Prostate gland (tissue), 2 donors: ENCODE results near the gene LINGO1. TPM values are rescaled to one million over a fixed set of nuclear protein-coding genes. Genes with fewer than 3 reads are reported as not detected.

ENCODE experiments used
- DNase-seq: peaks from one replicate; pipeline ENCODE4 v3.0.0-alpha.2; 2019; ENCODE audit warnings: low spot score
- H3K27ac ChIP-seq, 2 donors: fragments of 200-600 bp; sonication (generic); 2 replicates each; pipeline ENCODE4 v1.5.1; 2017 to 2019
- H3K27me3 ChIP-seq: fragments of 200-600 bp; sonication (generic); replicated peaks from 2 replicates; pipeline ENCODE4 v1.5.1; 2019; ENCODE audit not compliant: insufficient read depth
- H3K36me3 ChIP-seq, 2 donors: fragments of 200-600 bp; sonication (generic); 1 replicate in 1 of 2; 2 replicates in 1 of 2; pipeline versions ENCODE4 v1.5.1 to v1.8.1; 2017 to 2019
- H3K4me1 ChIP-seq: fragments of 200-600 bp; sonication (generic); replicated peaks from 2 replicates; pipeline ENCODE4 v1.5.1; 2019
- H3K4me3 ChIP-seq, 2 donors: fragments of 200-600 bp; sonication (generic); 2 replicates each; pipeline ENCODE4 v1.5.1; 2017 to 2019
- H3K9me3 ChIP-seq: fragments of 200-600 bp; sonication (generic); 2 replicates; pipeline ENCODE4 v1.5.1; 2017
- POLR2A ChIP-seq: fragments of 450-650 bp; IDR thresholded peaks from one replicate; pipeline ENCODE4 v1.6.1; 2016; ENCODE audit warnings: antibody characterized with exemption, mild to moderate bottlenecking
- POLR2AphosphoS5 ChIP-seq: sonication (generic); formaldehyde crosslinking; IDR thresholded peaks from one replicate; pipeline ENCODE4 v1.6.1; 2017; ENCODE audit warnings: antibody characterized with exemption
- WGBS: methylation state at CpG from one replicate; pipeline ENCODE4 v1.1.5; 2018; 5-methylcytosine and 5-hydroxymethylcytosine counted together
- intact Hi-C: fragments of 100-400 bp; cut with DNase I; formaldehyde crosslinking; loops from one replicate; pipeline ENCODE4 v1.14.2; 2022
- total RNA-seq, 2 donors: library from RNA; depleted of rRNA; stranded (reverse); fragments of >200 nt; gene quantifications; one replicate each; pipeline ENCODE4 v1.1.0, GENCODE V29; 2016
- TF ChIP-seq, protein P1 (sequence below), 4 experiments: fragments of 200-600 bp in 2 of 4; fragments of 450-650 bp in 2 of 4; sonication (generic) in 2 of 4; IDR thresholded peaks; 1 replicate in 3 of 4; 2 replicates in 1 of 4; pipeline ENCODE4 v1.5.1; 2016 to 2019; ENCODE audit warnings: antibody characterized with exemption in 4 of 4, mild to moderate bottlenecking in 2 of 4, moderate library complexity in 2 of 4

LINGO1 gene
- total RNA-seq, 2 donors from 2014 or later, result 2.9 to 10.2 TPM

DNA sequence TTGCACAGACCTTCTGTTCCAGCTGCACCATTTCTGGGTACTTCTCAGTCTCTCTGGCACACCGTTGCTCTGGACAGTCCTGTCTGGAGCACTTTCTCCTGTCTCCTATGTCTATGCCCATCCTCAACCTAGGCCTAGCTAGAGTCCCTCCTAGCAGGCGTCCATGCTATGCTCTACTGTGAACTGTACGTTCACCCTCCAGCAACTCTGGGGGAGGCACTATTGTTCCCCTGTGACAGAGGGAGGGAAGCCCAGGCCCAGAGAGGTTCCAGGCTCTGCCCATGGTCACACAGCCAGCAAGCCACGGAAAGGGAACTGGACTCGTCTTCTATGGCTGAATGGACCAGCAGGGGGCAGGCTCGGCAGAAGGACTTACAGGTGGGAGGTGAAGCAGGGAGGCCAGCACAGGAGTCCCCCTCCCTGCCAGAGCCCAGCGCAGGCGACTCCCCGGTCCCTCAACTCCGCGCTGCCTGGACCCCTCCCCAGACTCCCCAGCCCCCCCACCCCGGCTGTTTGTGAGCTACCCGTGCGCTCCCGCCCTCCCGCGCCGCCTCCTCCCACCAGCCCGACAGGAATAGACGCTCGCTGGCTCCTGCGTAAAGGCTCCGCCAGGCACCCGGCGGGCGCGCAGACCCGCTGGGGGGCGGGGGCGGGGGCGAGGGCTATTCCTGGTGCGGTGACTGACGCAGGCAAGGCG, 1.7 kb upstream of the LINGO1 start:
- intact Hi-C loops, result no loop called here
- Histone ChIP-seq H3K27me3 (peaks cover 14% of the 10 kb centered on the region), H3K36me3 (no peaks in the 10 kb centered on the region), H3K4me1 (peaks cover 3% of the 10 kb centered on the region), H3K4me3 (no peak overlapping the region), H3K9me3 (no peaks in the 10 kb centered on the region), H3K27ac (no peak overlapping the region)
- TF ChIP-seq POLR2A (no peak), POLR2AphosphoS5 (no peak)
- TF ChIP-seq, protein P1, sequence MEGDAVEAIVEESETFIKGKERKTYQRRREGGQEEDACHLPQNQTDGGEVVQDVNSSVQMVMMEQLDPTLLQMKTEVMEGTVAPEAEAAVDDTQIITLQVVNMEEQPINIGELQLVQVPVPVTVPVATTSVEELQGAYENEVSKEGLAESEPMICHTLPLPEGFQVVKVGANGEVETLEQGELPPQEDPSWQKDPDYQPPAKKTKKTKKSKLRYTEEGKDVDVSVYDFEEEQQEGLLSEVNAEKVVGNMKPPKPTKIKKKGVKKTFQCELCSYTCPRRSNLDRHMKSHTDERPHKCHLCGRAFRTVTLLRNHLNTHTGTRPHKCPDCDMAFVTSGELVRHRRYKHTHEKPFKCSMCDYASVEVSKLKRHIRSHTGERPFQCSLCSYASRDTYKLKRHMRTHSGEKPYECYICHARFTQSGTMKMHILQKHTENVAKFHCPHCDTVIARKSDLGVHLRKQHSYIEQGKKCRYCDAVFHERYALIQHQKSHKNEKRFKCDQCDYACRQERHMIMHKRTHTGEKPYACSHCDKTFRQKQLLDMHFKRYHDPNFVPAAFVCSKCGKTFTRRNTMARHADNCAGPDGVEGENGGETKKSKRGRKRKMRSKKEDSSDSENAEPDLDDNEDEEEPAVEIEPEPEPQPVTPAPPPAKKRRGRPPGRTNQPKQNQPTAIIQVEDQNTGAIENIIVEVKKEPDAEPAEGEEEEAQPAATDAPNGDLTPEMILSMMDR (IDR thresholded peaks at IDR 0.05), result peak in 3 of 4 experiments; percentile 25 to 38 (median 32)
- DNase-seq, result peak; percentile 48
- WGBS, result 9% methylated on average over 33 of the region's 34 CpGs

DNA sequence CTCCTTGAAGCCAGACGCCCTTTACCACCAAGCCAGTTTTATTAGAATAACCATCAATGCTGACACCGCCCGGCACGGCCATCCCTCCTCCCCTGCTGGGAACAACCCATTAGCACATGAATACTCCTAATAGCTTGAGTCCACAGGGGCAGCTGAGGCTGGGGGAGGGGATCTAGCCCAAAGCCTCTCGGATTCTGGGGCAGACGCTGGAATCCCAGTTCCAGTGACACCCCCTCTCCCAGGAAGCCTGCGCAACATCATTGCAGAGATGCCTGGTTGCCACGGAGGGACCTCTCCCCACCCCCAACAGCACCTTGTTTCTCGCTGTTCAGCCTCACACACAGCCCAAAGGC, 1.2 kb upstream of the LINGO1 start:
- WGBS, result 17% methylated on average over 9 of the region's 9 CpGs
- TF ChIP-seq POLR2AphosphoS5 (no peak), POLR2A (no peak)
- TF ChIP-seq, protein P1 (IDR thresholded peaks at IDR 0.05), result no peak
- H3K4me3 ChIP-seq, result no peak overlapping the region

DNA sequence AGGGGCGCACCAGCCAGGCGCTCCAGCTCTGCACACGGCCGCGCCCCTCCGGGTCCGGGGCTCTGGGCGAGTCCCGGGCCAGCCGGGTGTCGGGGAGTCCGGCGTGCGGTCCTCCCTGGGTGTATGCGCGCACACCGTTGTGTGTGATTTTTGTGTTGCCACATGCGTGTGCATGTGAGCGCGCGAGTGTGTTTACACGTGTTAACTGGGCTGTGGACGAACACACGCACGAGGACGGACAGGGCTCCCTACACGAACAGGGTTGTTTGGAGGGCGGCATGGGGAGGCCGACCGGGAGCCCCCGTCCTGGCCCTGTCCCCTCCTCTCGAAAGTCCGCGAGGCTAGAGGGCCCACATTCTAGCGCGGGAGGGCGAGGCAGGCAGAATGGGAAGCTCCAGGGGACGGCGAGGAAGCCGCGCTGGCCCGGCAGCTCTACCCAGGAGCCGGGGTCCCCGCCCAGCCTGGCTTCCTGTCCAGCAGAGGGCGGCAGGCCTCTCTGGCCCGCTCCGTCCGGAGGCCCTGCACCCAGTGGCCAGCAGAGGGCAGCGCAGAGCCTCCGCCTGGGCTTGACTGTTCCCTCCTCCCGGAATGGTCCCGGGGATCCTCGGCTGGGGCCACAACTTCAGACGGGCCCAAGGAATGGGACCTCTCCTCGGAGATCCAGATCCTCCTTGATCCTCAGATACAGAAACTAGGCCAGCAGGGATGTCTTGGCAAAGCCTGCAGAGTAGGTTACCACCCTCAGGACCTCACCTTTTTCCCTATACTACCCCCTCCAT, 611 bp upstream of the LINGO1 start:
- H3K36me3 ChIP-seq, result no peaks in the 10 kb centered on the region
- DNase-seq, result peak; percentile 74
- peaks cover 14% of the 10 kb centered on the region for H3K27me3 ChIP-seq
- WGBS, result 0% methylated on average over 50 of the region's 55 CpGs
- intact Hi-C loops, result loop anchor here (2.0 kb wide), 1 partner anchor 187 kb away; no protein-coding TSS in a partner anchor
- no peak overlapping the region for H3K27ac ChIP-seq
- TF ChIP-seq POLR2A, result no peak
- TF ChIP-seq, protein P1 (IDR thresholded peaks at IDR 0.05), result peak; percentile 96 to 99 (median 99)
- peak; percentile 19 for TF ChIP-seq POLR2AphosphoS5
- peak overlapping the region; percentile 28 to 31 for H3K4me3 ChIP-seq
- H3K4me1 ChIP-seq, result peaks cover 3% of the 10 kb centered on the region
- H3K9me3 ChIP-seq, result no peaks in the 10 kb centered on the region

More for the DNA sequence above, 1.2 kb upstream of the LINGO1 start:
- Histone ChIP-seq H3K4me1 (peaks cover 3% of the 10 kb centered on the region), H3K9me3 (no peaks in the 10 kb centered on the region), H3K27ac (no peak overlapping the region), H3K36me3 (no peaks in the 10 kb centered on the region), H3K27me3 (peaks cover 14% of the 10 kb centered on the region)
- intact Hi-C loops, result loop anchor here (2.0 kb wide), 1 partner anchor 187 kb away; no protein-coding TSS in a partner anchor
- no peak for DNase-seq

DNA sequence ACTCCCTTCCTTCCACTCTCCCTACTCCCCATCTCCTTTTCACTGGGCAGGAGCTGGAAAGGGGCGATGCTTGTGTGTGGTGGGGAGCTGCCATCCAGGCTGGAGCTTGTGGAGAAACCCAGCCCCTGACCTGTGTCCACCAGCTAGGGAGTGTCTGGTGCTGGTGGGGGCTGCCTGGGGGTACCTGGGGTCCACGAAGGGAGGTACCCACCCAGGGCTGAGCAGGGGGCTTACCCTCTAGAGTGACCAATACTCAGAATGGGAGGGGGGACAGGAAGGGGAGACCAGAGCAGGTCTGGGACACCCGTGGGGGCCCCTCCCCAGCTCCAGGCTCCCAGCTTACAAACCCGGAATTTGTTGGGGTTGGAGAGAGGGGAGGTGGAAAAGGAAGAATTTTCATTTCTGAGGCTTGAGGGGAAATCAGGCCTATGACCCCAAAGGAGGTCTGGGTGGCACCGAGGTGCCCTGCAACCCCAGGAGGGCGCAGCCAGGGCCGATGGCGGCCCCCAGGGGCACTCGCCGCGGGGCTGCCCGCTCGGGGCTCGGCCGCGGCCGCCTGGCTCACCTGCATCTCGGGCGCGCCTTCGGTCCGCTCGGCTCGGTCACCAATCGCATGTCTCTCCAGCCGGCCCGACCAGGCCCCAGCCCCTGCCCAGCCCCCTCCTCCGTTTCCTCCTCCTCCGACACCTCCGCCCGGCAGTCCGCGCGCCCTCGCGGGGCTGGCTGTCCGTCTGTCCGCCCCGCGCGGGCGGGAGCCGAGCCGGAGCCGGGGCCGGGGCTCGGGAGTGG, 773 bp downstream of the LINGO1 start:
- H3K4me1 ChIP-seq, result peaks cover 3% of the 10 kb centered on the region
- no peak for DNase-seq
- no peaks in the 10 kb centered on the region for H3K36me3 ChIP-seq
- no peaks in the 10 kb centered on the region for H3K9me3 ChIP-seq
- peak overlapping the region; percentile 15 to 18 for H3K4me3 ChIP-seq
- H3K27me3 ChIP-seq, result peaks cover 14% of the 10 kb centered on the region
- TF ChIP-seq POLR2A, result no peak
- TF ChIP-seq, protein P1 (IDR thresholded peaks at IDR 0.05), result no peak
- TF ChIP-seq POLR2AphosphoS5, result no peak
- 15% methylated on average over 27 of the region's 47 CpGs for WGBS
- H3K27ac ChIP-seq, result no peak overlapping the region
- intact Hi-C loops, result loop anchor here (2.0 kb wide), 1 partner anchor 189 kb away; no protein-coding TSS in a partner anchor
